Measurements from ENCODE around the gene PDZRN4. TPM values are rescaled to one million over a fixed set of nuclear protein-coding genes. Genes with fewer than 3 reads are reported as not detected.

PDZRN4 gene
- total and polyA plus RNA-seq, 9 donors = 1.5 to 11.0 (median 4.1) TPM

GRCh38 chr12:41509271-41510055 is 321.3 kb downstream of the PDZRN4 start:
- 86 to 87% (median 86%) methylated on average over 4 of the region's 4 CpGs for WGBS, 3 donors

DNA sequence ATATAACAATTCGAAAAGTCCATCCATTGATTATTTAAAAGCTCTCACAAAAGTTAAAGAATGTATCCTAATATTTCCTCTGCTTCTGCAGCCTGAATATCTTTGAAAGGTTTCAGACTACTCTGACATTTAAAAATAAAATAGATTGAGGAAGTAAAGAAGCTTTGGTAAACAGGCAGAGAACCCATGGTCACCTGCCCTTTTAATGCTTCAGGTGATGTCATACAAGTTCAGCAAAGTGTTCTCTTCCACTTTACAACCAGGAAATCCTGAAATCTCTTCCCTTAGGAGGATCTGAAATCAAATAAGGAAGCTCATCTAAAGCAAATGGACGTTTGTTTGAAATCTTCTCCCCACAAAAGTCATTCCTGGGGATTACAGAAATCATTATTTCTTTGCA is 322.4 kb downstream of the PDZRN4 start:
- Histone ChIP-seq H3K9me3 (no peaks in the 10 kb centered on the region), H3K4me1 (ENCODE audit: insufficient read depth) (no peaks in the 10 kb centered on the region), H3K27me3 (no peaks in the 10 kb centered on the region), H3K27ac (no peak overlapping the region), H3K36me3 (no peaks in the 10 kb centered on the region), H3K4me3 (no peak overlapping the region)
- 73 to 84% (median 74%) methylated on average over 2 of the region's 2 CpGs for WGBS, 3 donors
- TF ChIP-seq, protein P1, sequence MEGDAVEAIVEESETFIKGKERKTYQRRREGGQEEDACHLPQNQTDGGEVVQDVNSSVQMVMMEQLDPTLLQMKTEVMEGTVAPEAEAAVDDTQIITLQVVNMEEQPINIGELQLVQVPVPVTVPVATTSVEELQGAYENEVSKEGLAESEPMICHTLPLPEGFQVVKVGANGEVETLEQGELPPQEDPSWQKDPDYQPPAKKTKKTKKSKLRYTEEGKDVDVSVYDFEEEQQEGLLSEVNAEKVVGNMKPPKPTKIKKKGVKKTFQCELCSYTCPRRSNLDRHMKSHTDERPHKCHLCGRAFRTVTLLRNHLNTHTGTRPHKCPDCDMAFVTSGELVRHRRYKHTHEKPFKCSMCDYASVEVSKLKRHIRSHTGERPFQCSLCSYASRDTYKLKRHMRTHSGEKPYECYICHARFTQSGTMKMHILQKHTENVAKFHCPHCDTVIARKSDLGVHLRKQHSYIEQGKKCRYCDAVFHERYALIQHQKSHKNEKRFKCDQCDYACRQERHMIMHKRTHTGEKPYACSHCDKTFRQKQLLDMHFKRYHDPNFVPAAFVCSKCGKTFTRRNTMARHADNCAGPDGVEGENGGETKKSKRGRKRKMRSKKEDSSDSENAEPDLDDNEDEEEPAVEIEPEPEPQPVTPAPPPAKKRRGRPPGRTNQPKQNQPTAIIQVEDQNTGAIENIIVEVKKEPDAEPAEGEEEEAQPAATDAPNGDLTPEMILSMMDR (IDR thresholded peaks at IDR 0.05) = no peak
- TF ChIP-seq POLR2A (IDR thresholded peaks at IDR 0.05) (no peak), EP300 (IDR thresholded peaks at IDR 0.05) (no peak)
- intact Hi-C loops (cut with DNase I) = no loop called here
- DNase-seq = no peak

More at GRCh38 chr12:41509271-41510055, 321.3 kb downstream of the PDZRN4 start:
- H3K9me3 ChIP-seq = no peaks in the 10 kb centered on the region
- no peak overlapping the region for H3K27ac ChIP-seq
- H3K4me3 ChIP-seq = no peak overlapping the region
- H3K36me3 ChIP-seq = no peaks in the 10 kb centered on the region
- no peaks in the 10 kb centered on the region for H3K4me1 ChIP-seq (ENCODE audit: insufficient read depth)
- no peak for DNase-seq
- no peak for TF ChIP-seq EP300 (IDR thresholded peaks at IDR 0.05)
- TF ChIP-seq, protein P1 (IDR thresholded peaks at IDR 0.05) = no peak
- no peak for TF ChIP-seq POLR2A (IDR thresholded peaks at IDR 0.05)
- no peaks in the 10 kb centered on the region for H3K27me3 ChIP-seq
- intact Hi-C loops (cut with DNase I) = no loop called here

DNA sequence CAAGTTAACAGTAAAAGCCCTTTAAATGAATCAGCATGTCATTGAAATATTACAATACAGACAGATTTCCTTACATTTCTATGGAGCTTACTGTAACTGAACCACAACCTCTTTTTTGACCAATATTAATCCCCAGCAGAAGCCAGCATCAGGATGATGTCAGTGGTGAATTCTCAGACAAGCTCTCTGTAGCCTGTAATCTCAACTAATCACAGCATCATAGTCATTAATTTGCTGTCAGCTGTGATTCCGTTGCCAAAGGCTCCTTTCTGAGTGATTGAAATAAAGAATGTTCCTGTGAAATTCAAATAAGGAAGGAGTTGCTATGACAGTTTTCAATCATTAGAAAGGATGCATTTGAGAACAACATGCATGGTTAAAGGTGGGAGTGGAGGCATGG is 323.1 kb downstream of the PDZRN4 start:
- no peak for DNase-seq
- Histone ChIP-seq H3K36me3 (no peaks in the 10 kb centered on the region), H3K4me1 (ENCODE audit: insufficient read depth) (no peaks in the 10 kb centered on the region), H3K9me3 (no peaks in the 10 kb centered on the region), H3K4me3 (no peak overlapping the region), H3K27me3 (no peaks in the 10 kb centered on the region), H3K27ac (no peak overlapping the region)
- intact Hi-C loops (cut with DNase I) = no loop called here
- TF ChIP-seq EP300 (IDR thresholded peaks at IDR 0.05) (no peak), POLR2A (IDR thresholded peaks at IDR 0.05) (no peak)
- TF ChIP-seq, protein P1 (IDR thresholded peaks at IDR 0.05) = no peak
- 85 to 89% (median 86%) methylated on average over 1 of the region's 1 CpG for WGBS, 3 donors

DNA sequence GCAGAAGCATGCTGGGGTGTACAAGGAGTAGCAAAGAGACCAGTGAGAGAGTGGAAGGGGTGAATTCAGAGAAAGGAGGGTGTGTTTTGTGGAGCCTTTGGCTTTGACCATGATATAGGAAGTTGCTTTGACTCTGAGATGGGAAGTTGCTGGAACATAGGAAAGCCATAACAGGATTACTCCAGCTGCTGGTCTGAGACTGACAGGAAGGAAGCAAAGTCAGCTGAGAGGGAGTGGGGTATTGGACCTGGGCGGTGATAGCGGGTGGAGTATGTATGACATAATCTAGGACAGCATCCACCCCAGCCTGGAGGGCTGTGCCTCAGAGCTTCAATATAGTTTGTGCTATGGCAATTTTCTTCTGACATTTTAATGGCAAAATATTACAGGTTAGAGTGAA is 324.4 kb downstream of the PDZRN4 start:
- Histone ChIP-seq H3K27ac (no peak overlapping the region), H3K9me3 (no peaks in the 10 kb centered on the region), H3K36me3 (no peaks in the 10 kb centered on the region), H3K27me3 (no peaks in the 10 kb centered on the region), H3K4me1 (ENCODE audit: insufficient read depth) (no peaks in the 10 kb centered on the region), H3K4me3 (no peak overlapping the region)
- intact Hi-C loops (cut with DNase I) = no loop called here
- TF ChIP-seq POLR2A (IDR thresholded peaks at IDR 0.05) (no peak), EP300 (IDR thresholded peaks at IDR 0.05) (no peak)
- TF ChIP-seq, protein P1 (IDR thresholded peaks at IDR 0.05) = no peak
- 90 to 93% (median 93%) methylated on average over 2 of the region's 2 CpGs for WGBS, 3 donors
- no peak for DNase-seq

Data from ovary (tissue), 9 donors.